DOHH2 (cell line): Measurements from ENCODE around the gene ENPEP.

Experiments
- H3F3A ChIP-seq: fragments of 200-600 bp; sonication (generic), shearing (Covaris generic); 2 replicates; pipeline ENCODE4 v1.6.0; 2016; ENCODE audit warnings: antibody characterized with exemption, mild to moderate bottlenecking; ENCODE audit not compliant: control insufficient read depth, insufficient read depth
- H3K27ac ChIP-seq: fragments of 200-600 bp; sonication (generic); 2 replicates; pipeline ENCODE4 v1.5.1; 2014; ENCODE audit warnings: low read depth, mild to moderate bottlenecking, low read length, moderate library complexity
- H3K27me3 ChIP-seq: fragments of 200-600 bp; sonication (generic); 2 replicates; pipeline ENCODE4 v1.6.1; 2014; ENCODE audit warnings: mild to moderate bottlenecking, low read length, mixed read lengths; ENCODE audit not compliant: control insufficient read depth
- H3K36me3 ChIP-seq: fragments of 200-600 bp; sonication (generic); 2 replicates; pipeline ENCODE4 v1.6.1; 2014; ENCODE audit warnings: mild to moderate bottlenecking, low read length, moderate library complexity, mixed read lengths; ENCODE audit not compliant: control insufficient read depth
- H3K4me1 ChIP-seq: fragments of 200-600 bp; sonication (generic); 2 replicates; pipeline ENCODE4 v1.6.1; 2014; ENCODE audit warnings: mild to moderate bottlenecking, low read length, mixed read lengths; ENCODE audit not compliant: control insufficient read depth
- H3K4me2 ChIP-seq: fragments of 200-600 bp; sonication (generic); 2 replicates; pipeline ENCODE4 v1.6.0; 2014; ENCODE audit warnings: mild to moderate bottlenecking, low read length, moderate library complexity
- H3K4me3 ChIP-seq: fragments of 200-600 bp; sonication (generic); 2 replicates; pipeline ENCODE4 v1.5.1; 2014; ENCODE audit warnings: mild to moderate bottlenecking, low read length, mixed read lengths
- H3K79me2 ChIP-seq: fragments of 200-600 bp; sonication (generic); 2 replicates; pipeline ENCODE4 v1.6.1; 2014; ENCODE audit warnings: mild to moderate bottlenecking, low read length, mixed read lengths; ENCODE audit not compliant: control insufficient read depth
- H3K9me2 ChIP-seq: fragments of 200-600 bp; sonication (generic); replicated peaks from 2 replicates; pipeline ENCODE4 v1.6.1; 2014; ENCODE audit warnings: mild to moderate bottlenecking, low read length, mixed read lengths; ENCODE audit not compliant: control insufficient read depth
- H3K9me3 ChIP-seq: fragments of 200-600 bp; sonication (generic); 2 replicates; pipeline ENCODE4 v1.6.1; 2014; ENCODE audit warnings: antibody characterized with exemption, low read length, mixed read lengths; ENCODE audit not compliant: control insufficient read depth, insufficient read depth
- H4K20me1 ChIP-seq: fragments of 200-600 bp; sonication (generic); 2 replicates; pipeline ENCODE4 v1.6.0; 2014; ENCODE audit warnings: low read depth, mild to moderate bottlenecking, antibody characterized with exemption, low read length, moderate library complexity; ENCODE audit not compliant: control insufficient read depth, insufficient read depth
- CTCF ChIP-seq: fragments of 200-600 bp; sonication (generic); IDR thresholded peaks from one replicate; pipeline ENCODE4 v1.5.1; 2014; ENCODE audit warnings: antibody characterized with exemption, mild to moderate bottlenecking, low read depth, low read length; ENCODE audit not compliant: poor library complexity, severe bottlenecking
- EZH2phosphoT487 ChIP-seq: fragments of 200-600 bp; sonication (generic); IDR thresholded peaks from 2 replicates; pipeline ENCODE4 v1.6.1; 2017; ENCODE audit warnings: borderline replicate concordance, mild to moderate bottlenecking, antibody characterized with exemption, low read length, moderate library complexity, mixed read lengths

ENPEP gene

GRCh38 chr4:110510955-110511544, 35.1 kb downstream of the ENPEP start:
- Histone ChIP-seq H3K4me1 (no peaks in the 10 kb centered on the region), H3K36me3 (no peaks in the 10 kb centered on the region), H4K20me1 (no peaks in the 10 kb centered on the region), H3K79me2 (no peaks in the 10 kb centered on the region), H3K27me3 (no peaks in the 10 kb centered on the region), H3K9me2 (no peaks in the 10 kb centered on the region), H3F3A (no peaks in the 10 kb centered on the region), H3K4me3 (no peak overlapping the region), H3K27ac (no peak overlapping the region), H3K9me3 (no peaks in the 10 kb centered on the region), H3K4me2 (no peak overlapping the region)
- TF ChIP-seq CTCF, result peak; percentile 69
- TF ChIP-seq EZH2phosphoT487, result no peak

- H3K9me2 ChIP-seq, result no peaks in the 10 kb centered on the region
- no peaks in the 10 kb centered on the region for H4K20me1 ChIP-seq
- TF ChIP-seq CTCF (no peak), EZH2phosphoT487 (no peak)
- no peaks in the 10 kb centered on the region for H3K27me3 ChIP-seq
- H3K4me2 ChIP-seq, result no peak overlapping the region
- H3K9me3 ChIP-seq, result no peaks in the 10 kb centered on the region
- no peak overlapping the region for H3K27ac ChIP-seq
- H3K36me3 ChIP-seq, result no peaks in the 10 kb centered on the region
- no peaks in the 10 kb centered on the region for H3F3A ChIP-seq
- H3K4me3 ChIP-seq, result no peak overlapping the region
- no peaks in the 10 kb centered on the region for H3K79me2 ChIP-seq
- no peaks in the 10 kb centered on the region for H3K4me1 ChIP-seq
Measured at GRCh38 chr4:110512901-110513300, 36.9 kb downstream of the ENPEP start.

DNA sequence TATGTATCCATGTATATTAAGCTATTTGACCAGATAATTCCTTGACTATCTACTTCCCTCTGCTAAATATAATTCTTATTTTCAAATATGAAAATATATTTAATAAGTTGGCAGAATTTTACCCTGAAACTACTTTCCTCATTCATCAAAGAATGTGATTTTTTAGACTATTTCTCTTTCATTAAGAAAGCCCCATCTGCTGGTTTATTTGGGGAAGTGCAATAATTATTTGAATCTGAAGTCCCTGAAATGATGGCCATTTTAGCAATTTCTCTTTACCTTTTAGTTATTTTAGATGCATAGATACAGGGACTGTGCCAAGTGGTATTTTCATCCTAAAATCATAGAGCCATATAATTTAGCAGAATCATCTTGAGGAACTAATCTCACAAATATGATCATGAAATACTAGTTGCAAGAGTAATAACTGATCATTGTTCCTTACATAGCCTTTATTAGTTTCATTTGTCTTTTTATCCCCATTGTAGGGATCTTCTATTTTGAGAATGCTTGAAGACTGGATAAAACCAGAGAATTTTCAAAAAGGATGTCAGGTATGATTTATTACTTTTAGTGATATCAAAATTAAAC, 39.0 kb downstream of the ENPEP start:
- no peaks in the 10 kb centered on the region for H3K79me2 ChIP-seq
- no peak overlapping the region for H3K27ac ChIP-seq
- H3K36me3 ChIP-seq, result no peaks in the 10 kb centered on the region
- H3K4me1 ChIP-seq, result no peaks in the 10 kb centered on the region
- H3K27me3 ChIP-seq, result no peaks in the 10 kb centered on the region
- no peaks in the 10 kb centered on the region for H3K9me3 ChIP-seq
- no peaks in the 10 kb centered on the region for H4K20me1 ChIP-seq
- H3K4me2 ChIP-seq, result no peak overlapping the region
- H3F3A ChIP-seq, result no peaks in the 10 kb centered on the region
- no peak for TF ChIP-seq EZH2phosphoT487
- TF ChIP-seq CTCF, result peak; percentile 40
- H3K4me3 ChIP-seq, result no peak overlapping the region
- no peaks in the 10 kb centered on the region for H3K9me2 ChIP-seq
